NCI-H345 (cell line): ENCODE data around the gene SIGLECL1.

Experiments used
- DNase-seq: peaks from one replicate; lab custom pipeline; 2025; lab: John Stamatoyannopoulos, UW

The SIGLECL1 gene

DNA sequence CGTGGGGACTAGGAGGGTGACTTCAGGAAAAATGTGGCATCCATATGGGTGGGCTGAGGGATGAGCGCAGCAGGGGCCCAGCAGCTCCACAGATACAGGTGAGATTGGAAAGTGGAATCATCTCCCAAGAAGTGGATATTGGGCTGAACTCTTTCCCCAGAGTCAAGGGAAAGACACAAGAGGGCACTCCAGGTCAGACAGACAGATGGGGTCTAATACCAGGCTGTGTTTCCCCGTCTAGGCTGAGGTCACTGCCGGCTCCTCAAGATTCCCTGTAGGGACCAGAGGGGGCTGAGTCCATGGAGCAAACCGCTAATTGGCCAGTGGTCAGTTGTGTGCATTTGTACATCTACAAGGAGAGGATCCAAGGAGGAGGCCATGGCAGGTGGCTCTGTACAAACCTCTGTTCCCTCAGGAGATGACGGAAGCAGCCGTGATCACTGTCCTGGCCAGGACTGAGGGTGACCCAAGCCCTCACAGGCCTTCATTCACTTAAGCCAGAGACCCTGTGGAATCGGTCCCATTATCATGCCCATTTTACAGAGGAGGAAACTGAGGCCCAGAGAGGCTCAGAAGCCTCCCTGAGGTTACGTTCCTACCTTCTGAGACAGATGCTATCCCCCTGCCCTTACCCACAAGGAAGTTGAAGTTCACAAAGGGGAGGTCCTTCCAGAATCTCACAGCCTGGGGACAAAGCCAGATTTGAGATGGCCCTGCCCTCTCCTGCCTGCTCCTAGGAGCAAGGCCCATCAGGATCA is 45.6 kb downstream of the SIGLECL1 start:
- DNase-seq: no peak

DNA sequence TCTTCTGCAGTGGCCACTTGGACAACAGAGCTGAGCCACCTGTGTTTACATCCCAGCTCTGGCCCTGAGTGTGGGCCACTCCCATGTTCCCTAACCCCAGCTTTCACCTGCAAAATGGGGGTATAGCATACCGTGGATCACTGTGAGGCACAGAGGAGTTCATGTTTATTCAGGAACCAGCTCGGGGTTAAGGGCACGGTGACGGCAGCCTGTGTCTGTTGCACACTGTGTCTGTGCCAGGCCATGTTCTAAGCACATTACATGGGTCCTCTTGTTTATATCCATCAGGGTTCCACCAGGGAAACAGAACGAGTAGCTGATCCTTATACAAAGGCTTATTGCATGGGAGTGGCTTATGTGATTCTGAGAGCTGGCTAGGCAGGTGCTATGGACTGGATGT is 46.5 kb downstream of the SIGLECL1 start:
- no peak for DNase-seq

DNA sequence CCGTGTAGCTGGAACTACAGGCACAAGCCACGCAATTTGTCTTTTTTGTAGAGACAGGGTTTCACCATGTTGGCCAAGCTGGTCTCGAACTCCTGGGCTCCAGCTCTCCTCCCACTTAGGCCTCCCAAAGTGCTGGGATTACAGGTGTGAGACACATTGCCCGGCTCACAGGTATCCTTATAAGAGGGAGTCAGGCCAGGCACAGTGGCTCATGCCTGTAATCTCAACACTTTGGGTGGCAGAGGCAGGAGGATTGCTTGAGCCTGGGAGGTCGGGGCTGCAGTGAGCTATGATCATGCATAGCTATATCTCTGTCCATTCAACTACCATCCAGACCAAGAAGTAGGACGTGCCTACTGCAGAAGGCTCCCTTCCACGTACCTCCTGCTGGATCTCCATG is 50.4 kb downstream of the SIGLECL1 start:
- DNase-seq: no peak

DNA sequence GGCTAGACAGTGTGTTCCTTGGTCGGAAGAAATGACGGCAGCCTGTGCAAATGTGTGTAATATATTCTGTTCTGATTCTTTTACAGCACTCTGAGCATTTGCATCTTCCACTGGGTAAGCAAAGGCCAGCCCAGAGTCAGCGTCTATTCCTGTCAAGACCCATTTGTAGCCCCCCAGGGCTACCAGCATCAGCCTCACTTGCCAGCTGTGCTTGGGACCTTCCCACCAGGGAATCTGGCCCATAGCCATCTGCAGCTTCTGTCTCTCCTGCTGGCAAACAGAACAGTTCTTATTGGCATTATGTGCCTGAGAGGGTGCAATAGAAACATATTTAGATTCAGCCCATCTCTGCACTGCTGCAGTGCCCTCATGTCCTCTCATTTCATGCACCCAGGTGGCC is 54.6 kb downstream of the SIGLECL1 start:
- no peak for DNase-seq

DNA sequence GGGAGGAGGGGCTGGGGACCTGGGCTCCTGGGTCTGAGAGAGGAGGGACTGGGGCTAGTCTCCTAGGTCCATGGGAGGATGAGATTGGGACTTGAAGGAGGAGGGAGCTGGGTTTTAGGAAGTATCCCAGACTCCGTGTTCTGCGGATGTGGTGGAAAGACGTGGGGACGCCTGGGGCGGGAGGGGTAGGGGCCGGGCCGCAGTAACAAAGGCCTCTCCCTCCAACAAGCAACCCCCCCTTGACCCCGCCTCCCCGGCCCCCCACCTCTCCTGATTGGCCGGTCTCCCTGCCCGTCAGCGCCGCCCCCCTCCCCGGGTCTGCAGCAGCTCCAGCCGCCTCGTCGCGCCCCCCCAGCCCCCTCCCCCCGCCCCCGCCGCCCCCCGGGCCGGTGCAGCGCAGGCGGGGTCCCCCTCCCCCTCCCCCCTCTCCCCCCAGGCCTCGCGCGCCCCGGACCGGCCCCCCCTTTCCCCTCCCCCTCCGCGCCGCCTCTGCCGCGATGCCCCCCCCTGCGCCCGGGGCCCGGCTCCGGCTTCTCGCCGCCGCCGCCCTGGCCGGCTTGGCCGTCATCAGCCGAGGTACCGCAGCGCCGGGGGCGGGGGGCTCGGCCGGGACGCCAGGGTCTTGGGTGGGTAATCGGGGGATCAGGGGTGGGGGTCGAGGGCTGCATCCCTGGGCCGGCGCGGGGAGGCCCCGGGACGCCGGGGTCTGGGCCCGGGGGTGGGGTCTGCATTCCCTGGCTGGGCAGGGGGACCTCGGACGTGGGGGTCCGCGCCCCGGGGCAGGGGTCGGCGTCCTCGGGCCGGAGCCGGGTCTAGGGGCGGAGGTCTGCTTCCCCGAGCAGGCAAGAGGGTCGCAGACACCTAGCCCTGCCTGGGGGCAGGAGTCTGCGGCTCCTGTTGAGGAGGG is 60.7 kb downstream of the SIGLECL1 start, which contains the start of gene IGLON5:
Gene IGLON5, plus strand, starts transcription at position 294 of the 907 bp plus-strand sequence. Its CDS starts 204 bp downstream, at position 498.
- no peak for DNase-seq

DNA sequence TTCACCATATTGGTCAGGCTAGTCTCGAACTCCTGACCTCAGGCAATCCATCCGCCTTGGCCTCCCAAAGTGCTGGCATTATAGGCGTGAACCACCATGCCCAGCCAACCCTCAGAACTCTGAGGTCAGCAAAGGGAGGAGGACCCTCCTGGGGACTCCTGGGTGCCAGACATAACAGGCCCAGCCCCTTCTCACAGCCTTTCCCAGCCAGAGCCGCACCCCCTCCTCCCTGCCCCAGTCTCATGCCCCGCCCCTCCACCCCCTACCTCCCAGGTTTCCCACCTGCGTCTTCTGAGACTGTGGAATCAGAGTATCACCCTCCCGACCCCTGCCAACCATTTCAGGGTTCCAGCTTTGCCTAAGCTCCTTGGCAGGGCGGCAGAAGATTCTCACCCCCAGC is 65.8 kb downstream of the SIGLECL1 start:
- DNase-seq: no peak

DNA sequence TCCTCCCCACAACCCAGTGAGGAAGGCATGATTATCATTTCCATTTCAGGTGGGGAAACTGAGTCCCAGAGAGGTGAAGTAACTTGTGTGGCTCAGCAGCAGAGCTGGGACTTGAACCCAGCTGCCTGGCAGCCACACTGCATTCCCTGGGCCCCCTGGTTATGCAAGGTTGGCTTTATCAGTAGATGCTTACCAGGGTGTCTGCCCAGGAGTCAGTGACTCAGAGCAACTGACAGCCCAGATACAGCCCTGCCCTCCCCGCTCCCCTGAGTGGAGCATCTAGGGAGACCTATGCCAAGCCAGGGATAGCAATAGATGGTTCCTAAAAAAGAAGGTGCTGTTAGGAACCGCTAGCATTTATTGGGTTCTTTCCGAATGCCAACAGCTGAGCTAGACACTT is 66.5 kb downstream of the SIGLECL1 start:
- DNase-seq: no peak

DNA sequence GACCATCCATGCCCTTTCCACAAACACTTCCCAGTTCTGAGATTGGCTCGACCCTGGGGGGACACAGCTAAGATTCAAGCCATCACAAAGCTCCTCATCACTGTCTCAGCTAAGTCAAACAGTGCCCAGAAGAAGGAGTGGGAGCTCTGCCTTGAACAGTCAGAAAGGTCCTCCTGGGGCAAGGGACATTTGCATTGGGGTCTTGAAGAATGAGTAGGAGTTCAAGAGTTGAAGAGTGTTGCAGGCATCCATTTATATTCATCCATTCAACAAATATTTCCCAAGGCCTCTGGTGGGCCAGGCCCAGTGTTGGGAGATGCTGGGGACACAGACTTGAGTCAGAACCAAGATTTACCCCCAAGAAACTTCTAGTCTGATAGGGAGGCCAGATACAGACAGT is 67.1 kb downstream of the SIGLECL1 start:
- no peak for DNase-seq
